CD4-positive, alpha-beta T cell treated with Interleukin-17A for 4 hours (primary cell): ENCODE measurements around the gene VPS26B.
"Not testable (repeated sequence)": the region's sequence is repeated elsewhere in the genome, so short reads cannot be mapped to it uniquely, and the experiment has no call there.

Experiments
- DNase-seq: peaks from one replicate; pipeline ENCODE4 v3.0.0-alpha.2; 2020; ENCODE audit warnings: mixed read lengths

VPS26B gene

DNA sequence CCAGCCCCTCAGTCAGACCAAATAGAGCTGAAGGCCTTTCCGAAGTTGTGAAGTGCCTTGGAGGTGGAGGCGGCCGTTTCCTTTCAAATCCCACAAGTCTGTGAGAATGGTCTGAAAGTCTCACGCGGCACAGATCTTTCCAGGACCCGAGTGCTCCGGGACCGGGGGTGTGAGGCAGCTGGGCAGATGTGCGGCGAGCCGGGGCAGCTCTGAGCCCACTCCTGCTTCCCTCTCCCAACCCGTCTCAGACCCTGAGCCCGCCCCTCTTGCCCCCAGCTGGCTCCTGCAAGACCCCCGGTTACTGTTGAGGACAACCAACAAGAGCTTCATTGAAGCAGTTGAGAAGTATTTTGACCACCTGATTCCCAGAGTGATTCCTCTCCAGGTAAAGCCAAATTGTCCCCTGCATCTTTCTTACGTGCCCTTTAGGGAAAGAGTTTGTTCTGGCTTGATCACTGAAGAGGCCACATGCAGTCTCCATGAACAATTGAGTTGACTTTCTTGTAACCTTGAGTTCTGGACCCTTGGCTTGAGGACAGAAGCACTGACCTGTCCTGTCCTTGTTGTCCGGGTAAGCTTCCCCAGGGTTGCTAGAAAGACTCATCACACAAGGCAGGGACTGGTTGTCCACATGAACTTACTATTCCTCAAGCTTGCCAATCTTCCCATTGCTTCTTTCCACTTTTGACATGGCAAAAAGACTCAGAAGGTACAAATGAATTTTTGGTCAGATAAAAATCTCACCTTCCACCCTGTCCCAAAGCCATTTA is 59.2 kb downstream of the VPS26B start:
- DNase-seq: no peak

DNA sequence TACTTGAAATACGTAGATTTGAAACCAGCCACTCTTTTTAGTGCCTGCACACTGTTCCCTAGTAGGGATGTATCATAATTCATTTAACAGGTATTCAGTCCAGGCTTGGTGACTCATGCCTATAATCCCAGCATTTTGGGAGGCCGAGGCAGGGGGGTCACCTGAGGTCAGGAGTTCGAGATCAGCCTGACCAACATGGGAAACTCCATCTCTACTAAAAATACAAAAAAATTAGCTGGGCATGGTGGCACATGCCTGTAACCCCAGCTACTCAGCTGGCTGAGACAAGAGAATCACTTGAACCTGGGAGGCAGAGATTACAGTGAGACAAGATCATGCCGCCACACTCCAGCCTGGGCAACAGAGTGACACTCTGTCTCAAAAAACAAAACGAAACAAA is 59.9 kb downstream of the VPS26B start:
- not testable (repeated sequence) for DNase-seq

DNA sequence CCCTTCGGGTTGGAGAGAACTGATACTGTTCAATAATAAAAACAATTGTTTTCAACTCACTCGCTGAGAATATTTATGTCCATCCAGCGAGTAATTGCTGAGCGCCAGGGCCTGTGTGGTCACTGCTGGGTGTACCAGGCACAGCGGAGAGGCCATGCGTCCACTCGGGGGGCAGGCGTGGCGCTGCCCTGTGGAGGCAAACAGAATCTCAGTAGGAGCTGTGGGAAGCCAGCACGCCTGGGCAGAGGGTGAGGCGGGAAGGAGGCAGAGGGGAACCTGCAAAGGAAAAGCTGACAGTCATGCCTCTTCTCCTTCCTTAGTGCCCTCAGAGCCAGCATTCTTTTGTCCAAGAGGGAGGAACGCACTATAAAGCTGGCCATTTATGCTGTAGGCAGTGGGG is 63.1 kb downstream of the VPS26B start:
- no peak for DNase-seq

DNA sequence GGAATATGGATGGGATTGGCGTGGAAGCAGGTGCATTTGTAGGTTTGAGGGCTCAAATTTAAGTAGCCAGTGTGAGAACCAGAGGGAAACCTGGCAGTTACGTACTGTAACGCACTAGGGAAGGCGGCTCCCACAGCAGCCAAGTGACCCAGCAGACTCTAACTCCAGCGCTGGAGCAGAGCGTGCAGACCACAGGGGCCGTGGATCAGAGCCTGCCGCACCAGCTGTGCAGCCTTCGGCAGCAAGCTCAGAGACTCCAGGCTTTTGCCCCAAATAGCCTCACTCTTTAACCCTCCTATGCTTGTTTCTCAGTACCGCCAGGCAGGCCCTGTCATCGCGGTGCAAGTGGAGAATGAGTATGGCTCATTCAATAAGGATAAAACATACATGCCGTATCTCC is 64.0 kb downstream of the VPS26B start:
- DNase-seq: no peak

DNA sequence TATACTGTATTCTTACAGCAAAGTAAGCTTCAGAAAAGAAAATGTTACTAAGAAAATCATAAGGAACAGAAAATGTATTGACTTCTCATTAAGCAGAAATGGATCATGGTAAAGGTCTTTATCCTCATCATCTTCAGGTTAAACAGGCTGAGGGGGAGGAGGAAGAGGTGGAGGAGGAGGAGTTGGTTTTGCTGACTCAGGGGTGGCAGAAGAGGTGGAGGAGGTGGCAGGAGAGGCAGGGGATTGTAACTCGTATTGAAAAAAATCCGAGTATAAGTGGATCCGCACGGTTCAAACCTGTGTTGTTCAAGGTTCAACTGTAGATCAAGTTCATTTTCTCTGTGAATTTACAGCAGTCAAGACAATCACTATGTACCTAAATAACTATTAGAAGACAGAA is 64.7 kb downstream of the VPS26B start:
- DNase-seq: no peak

DNA sequence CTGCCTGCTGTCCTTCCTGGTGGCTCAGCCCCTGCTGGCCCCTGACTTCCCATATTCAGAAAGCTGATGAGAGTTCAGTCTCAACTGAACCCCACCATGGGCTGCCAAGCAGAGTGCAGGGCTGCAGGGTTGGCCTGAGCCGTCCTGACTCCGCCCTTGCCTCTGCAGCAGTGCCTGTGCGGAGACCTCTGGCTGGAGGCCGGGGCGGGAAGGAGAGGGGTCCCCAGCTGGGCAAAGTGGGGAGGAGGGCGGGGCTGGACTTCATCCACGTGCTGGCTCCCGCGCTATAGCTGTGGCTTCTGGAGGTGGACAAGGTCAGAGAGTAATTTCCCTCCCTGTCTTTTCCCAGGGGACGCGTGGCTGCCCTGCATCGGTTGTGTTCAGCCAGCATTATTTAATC is 65.3 kb downstream of the VPS26B start:
- no peak for DNase-seq

DNA sequence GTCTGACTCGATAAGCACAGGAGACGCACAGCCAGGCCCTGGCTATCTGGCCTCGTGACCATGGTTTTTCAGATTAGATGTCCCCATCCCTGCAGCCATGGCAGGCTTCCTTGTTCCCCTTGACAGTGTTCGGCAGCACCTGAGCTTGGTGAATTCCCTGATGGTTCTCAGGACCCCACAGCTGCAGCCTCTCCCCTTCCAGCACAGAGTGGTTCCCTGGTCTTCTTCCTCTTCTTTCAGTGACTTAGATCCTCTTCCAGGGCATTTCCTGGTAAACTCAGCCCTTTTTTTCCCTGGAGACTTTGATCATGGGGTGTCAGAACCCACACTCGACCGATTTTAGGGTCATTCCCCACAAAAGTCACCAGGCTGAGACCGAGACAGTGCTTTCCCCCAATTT is 66.2 kb downstream of the VPS26B start:
- DNase-seq: no peak

DNA sequence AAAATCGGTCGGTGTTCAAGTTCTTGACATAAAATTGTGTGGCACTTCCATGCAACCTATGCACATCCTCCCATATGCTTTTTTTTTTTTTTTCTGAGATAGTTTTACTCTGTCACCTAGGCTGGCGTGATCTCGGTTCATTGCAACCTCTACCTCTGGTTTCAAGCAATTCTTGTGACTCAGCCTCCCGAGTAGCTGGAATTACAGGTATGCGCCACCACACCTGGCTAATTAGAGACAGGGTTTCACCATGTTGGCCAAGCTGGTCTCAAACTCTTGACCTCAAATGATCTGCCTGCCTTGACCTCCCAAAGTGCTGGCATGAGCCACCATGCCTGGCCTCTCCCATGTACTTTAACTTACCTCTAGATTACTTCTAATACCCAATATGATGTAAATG is 66.7 kb downstream of the VPS26B start:
- no peak for DNase-seq

DNA sequence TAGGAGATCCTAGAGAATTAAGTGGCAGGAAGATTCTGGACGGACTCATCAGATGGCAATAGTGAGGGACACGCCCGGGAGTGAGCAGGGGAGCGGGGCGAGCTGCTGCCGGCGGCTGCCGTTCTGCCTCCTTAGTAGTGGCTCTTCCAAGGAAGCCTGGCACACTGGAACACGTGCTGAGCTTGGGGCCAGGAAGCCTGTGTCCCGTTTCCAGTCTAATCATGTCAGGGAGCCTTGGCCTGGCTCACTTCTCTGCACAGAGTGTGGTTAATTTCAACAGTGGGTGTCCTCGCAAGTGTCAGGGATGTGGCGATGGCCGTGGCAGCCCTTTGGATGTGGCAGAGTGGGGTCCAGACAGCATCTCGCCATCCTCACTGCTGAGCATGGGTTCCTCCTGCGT is 68.2 kb downstream of the VPS26B start:
- no peak for DNase-seq

DNA sequence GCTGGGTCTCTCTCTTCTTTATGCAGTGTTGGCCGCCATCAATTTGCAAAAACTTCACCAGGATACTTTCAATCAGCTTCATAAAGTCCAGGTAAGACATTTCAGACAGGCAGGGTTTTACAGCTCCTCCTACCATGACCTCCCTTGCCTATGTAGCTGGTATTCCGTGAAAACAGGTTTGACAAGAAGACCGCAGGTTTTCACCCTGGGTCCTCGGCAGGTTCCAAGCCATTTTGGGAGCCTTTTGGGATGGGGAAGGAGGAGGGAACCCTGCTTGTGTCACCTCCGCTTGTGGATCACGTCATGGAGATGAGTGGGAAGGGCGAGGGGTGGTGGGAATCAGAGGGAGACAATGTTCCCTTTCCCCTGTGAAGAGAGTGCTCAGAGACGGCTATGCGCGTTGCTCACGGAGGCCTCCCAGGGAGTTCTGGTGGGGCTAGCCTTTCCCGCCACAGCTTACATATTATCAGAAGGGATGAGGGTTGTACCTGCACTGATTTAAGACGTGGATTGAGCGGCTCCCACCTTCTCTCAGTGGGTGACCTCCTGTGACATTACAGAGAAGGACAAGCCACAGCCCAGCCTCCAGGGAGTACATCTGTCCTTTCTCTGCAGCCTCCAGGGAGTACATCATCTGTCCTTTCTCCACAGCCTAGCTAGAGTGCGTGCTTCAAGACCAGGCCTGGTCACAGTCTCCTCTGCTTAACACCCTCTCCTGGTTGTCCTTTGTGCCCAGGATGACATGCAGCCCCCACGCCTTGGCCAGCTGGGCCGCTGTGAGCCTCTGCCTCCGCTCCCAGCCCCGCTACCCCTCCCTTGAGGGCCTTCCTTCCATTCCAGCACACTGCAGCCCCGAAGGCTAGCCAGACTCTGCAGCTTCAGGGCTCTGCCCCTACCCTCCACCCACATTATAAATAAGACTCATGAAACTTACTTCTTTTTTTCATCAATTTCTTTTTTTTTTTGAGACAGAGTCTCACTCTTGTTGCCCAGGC is 68.9 kb downstream of the VPS26B start:
- DNase-seq: no peak

DNA sequence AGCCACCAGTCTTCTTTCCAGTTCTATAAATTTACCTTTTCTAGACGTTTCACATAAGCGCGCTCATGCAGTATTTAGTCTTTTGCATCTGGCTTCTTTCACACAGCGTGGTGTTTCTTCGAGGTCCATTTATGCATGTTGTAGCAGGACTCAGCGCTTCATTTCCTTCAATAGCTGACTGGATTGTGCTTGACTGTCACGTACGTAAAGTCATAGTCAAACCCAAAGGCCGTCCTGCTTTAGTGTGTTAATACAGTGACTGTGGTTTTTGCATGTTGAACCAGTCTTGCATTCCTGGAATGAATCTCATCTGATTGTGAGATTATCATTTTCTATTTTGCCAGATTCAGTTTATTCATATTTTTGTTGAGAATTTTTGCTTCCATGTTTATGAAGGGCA is 70.2 kb downstream of the VPS26B start:
- no peak for DNase-seq
